Muscle of back (tissue), 11 donors: Measurements from ENCODE around the gene KIF21B. TPM values are rescaled to one million over a fixed set of nuclear protein-coding genes. Genes with fewer than 3 reads are reported as not detected.

Source experiments
- DNase-seq, 3 donors: peaks; one replicate each; pipeline versions ENCODE4 v3.0.0 to v3.0.0-alpha.2; 2013
- polyA plus RNA-seq, 10 donors: library from polyadenylated mRNA; unstranded; fragments of 120-200 nt; gene quantifications; one replicate each; pipeline ENCODE4 v1.2.1, GENCODE V29; 2013; ENCODE audit not compliant: insufficient read length in 10 of 10

KIF21B gene
- polyA plus RNA-seq, 10 donors, result 0.57 to 2.4 (median 1.0) TPM

DNA sequence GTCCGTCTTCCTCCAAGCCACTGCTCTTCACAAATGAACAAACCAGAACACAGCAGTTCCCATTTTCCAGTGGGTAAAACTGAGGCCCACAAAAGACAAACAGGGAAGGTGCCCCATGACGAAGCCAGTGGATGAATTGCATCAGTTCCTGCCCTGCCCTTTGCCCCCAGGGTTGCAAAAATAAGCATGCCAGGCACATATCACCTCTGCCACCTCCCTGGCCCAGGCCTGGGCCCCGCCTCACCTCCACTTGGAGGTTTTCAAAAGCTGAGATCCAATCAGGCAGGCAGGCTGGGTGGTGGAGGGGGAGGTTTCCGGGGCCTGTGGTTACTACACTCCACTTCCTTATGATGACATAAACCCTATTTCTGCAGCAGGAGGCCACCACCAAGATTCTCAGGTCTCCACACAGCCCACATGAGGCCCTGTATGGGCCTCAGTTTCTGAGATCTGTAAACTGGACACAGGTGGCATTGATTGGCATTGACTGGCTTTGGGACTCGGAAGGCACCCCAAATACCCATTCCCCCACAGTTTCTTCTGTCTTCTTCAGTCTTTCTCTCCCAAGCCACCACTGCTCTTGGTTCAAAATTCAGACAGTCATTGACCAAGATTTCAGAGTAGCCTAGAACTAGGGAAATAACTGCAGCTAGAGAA, 4.1 kb downstream of the KIF21B start:
- peak in 1 of 3 donors; percentile 30 for DNase-seq

DNA sequence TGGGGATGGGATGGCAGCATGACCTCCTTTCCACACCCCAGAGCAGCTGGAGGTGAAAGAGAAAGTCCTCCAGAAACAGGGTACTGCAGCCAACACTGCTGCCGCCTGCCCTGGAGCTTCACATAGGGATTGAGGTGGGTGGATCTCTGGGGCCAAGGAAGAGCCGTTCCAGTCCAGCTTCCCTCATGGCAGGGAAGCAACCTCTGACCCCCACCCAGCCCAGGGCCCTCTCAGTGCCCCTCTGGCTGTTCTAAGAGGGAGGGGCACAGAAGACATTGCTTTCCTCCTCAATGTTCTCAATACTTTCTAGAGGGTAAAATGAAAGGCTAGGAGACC, 5.7 kb downstream of the KIF21B start:
- DNase-seq, result no peak

DNA sequence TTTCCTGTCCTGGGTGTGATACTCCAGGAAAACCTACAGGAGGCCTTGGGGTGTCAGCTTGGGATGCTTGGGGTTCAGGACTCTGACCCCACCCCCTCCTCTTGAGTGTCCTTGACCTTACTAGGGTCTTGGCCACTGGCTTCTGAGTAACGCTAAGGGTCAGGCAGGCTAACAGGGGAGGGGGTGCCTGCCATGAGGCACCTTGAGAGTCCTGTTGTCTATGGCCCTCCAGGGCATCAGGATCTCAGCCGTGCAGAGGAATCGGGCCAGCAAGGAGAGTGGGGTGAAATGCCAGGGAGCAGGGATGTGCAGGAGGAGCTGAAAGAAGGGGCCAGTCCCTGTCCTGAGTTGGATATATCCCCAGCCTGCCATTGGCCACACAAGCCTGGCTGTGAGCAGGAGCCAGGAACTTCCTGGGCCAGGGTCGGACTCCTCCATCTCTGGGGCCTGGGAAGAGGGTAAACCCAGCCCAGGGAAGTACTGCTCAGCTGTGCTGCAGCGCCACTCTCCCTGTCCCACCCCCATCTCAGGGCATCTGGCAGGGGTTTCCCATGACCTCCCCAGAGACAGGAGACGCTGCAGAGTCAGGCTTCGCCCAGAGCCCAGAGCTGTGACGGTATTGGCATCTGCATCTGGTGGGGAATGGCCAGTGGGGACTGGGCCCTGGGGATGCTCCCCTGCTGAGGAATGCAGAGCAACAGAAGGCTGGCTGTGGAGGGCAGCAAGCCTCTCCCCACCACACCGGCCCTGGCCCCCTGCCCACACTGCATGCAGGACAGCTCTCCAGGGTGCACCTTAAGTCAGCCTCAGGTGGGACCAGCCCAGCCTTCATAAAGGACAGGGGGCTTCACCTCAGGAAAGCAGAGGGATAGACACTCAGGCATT, 6.3 kb downstream of the KIF21B start:
- DNase-seq, result no peak

DNA sequence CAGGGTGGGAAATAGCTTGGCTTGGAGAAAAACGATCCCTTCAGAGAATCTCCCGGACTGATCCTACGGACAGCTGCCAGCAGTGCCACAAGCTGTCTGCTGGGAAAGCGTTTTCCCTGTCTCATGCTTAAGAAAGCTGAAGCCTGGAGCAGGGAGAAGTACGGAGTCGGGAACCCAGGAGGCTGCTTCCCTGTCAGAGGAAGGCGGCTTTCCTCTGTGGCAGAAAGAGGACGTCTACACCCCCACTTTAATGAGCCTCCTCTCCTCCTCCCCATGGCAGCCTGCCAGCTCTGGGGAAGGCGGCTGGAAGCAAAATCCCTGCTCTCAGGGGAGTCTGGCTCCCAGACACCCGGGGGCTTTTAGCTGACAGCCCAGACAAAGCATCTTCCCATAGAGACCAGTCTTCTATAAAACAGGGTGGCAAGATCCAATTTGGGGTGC, 7.3 kb downstream of the KIF21B start:
- peak; percentile 35 to 58 (median 35) for DNase-seq

DNA sequence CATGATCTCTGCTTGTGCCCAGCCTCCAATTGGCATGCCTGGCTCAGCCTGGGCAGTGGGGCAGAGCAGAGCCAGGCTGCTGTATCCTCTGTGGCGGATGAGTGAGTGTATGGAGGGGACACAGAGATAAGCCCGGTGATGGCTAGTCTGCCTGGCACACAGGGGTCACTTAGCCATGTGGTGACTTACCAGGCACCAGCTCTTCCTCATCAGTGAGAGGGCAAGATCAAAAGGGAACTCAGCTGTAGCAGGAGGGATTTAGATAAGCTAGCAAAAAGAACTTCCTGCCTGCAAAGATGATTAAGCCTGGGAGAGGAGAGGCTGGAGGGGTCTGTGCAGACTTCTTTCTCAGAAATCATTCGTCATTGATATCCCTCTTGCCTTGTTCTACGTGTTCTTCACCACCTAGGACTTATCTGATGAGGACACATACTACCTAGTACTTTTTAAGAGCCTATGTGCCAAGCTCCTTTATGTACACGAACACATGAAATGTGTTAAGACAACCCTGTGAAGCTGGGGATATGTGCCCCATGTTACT, 7.9 kb downstream of the KIF21B start:
- no peak for DNase-seq

DNA sequence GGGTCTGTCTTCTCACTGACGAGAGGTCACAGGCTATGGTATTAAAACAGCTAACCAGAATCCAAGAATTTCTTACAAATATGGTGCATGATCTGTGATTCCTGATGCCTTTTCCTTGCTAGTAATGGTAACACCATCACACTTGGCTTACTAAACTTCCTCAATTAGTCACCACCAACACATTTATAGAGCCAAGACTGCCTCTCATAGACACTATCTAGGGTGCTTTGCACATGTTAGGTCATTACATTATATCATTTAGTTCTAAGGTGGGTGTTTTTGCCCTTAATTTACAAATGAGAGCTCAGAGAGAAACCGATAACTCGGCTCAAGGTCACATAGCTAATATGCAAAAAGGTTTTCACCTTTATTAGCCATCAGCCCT, 8.7 kb downstream of the KIF21B start:
- no peak for DNase-seq

DNA sequence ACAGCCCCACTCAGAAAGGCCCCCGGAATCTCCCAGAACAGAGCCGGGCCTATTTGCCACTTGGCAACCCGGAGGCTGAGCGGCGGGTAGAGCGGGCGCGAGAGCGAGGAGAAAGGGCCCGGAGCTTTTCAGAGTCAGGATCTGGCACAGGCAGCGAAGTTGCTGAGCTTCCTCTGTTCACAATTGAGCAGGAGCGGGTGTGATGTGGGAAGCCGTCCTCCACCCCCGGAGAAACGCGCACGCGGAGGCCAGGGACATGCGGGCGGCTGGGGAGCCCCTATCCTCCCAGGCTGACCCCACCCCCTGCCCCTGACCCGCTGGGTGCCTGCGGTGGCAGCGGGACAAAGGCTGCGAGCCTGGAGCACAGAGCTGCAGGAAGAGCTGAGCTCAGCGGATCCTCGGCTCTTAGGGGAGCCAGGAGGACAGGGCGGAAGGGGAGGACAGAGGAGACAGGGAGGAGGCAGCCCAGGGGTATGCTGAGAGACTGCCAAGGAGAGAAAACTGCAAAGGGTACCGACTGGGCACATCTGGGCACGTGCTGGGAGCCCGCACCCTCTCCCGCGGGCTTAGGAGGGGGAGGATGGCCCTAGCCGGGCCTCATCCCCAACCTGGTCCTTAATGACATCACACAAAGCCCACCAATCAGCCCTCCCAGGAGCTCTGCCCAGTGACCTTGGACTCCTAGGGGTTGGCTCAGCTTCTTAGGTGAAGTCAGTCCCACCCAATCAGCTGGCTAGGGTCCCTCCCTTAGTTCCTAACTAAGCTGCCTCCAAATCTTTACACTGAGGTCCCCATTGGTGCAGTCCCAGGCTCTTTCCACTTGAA, 9.3 kb downstream of the KIF21B start:
- peak in 1 of 3 donors; percentile 61 for DNase-seq

DNA sequence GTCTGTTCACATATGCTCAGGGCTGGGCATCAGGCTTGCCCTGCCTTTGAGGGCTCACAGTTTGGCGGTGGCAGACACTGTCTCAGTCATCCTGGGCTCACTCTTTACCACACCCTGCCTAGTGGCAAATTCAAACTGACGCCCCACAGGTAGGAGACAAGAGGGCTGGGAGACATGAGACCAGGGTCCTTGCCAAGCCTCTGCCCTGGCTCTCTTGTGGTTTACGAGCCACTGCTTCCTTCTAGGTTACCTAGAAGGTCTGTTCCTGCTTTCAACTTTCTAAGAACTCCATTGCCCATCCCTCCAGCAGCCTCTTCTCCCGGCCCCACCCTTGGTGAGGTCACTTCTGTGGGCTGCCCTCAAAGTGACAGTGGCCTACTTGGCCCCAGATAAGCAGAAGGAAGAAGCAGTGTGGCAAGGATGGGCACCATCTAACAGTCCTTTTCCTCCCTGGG, 10.5 kb downstream of the KIF21B start:
- no peak for DNase-seq

DNA sequence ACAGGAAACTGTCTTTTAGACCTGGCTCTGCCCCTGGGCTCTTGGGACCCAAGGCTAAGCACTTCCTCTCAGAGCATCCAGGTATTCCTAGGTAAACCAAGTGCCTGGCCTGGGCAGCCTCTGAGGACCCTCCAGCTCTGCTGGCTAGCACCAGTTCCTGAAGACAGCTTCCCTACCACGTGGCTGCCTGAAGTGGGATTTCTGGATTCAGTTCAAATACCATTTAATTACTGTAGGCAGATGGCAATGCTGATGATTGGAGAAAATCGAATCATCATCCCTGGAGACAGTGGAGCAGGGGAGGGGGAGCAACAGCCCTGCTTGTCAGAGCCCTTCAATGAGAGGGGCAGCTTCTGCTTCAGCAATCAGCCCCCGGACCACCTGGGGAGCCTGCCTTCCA, 11.9 kb downstream of the KIF21B start:
- no peak for DNase-seq

DNA sequence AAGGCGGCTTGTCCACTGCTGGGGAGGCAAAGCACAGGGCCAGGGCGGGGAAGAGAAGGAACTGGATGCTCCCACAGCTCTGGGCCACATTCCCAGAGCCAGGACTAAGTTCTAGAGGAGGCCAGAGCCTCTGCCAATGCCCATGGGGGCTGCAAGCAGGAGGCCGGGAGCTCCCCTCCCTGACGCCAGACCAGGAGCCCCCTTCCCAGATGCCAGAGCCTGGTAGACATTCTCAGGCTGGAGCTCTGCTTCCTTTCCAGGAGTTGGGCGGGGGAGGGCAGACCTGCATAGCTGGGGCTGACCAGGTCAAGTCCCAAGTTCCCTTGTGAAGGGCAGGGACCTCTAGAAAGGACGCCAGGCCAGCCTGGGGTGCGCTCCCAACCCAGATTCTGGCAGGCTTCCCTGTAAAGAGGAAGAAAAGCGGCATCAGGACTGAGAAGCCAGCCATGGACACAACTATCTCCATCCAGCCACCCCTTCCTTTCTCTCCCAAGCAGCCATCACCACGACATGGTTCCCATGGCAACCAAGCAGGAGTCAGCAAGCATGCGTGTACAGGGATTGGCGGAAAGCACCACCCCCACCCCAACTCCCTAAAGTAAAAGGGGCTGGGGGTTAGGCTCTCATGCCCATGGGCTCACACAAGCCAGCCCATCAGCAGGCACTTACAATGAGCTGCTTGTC, 13.4 kb downstream of the KIF21B start:
- no peak for DNase-seq

DNA sequence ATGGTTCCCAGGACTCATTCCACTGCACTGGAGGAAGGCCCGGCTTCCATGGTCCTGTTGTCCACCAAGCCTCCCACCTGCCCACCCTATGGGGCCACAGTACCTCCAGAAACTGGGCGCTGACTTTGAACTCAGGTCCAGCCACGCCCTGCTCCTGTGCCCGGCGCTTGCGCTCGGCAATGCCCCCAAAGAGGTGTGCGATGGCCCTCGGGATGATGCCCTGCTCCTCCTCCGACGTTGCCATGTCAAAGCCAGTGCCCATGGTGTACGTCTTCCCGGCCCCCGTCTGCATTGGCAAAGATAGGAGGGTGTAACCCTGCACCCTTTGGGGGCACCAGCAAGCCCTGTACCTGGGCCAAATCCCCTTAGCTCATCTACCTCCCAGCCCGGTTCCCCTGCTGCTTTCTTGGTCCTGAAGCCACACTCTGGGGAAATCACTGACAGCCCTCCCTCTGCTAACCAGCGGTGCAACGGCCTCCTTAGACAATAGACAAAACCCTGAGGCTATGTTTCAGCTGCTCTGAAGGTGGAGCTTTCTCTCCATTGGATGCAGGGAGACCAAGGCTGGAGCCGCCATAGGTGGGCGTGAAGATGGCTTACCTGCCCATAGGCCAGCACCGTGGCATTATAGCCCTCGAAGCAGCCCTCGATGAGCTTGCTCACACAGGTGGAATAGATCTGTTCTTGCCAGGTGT, 14.7 kb downstream of the KIF21B start:
- DNase-seq, result no peak

DNA sequence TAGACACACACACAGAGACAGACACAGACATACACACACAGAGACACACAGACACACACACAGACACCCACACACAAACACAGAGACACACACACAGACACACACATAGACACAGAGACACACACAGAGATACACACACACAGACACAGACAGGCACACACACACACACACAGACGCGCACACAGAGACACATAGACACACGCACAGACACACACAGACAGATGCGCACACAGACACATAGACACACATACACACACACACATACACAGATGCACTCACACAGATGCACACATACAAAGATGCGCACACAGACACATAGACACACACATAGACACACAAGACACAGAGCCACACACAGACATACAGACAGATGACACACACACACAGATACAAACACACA, 16.0 kb downstream of the KIF21B start:
- DNase-seq, result no peak

DNA sequence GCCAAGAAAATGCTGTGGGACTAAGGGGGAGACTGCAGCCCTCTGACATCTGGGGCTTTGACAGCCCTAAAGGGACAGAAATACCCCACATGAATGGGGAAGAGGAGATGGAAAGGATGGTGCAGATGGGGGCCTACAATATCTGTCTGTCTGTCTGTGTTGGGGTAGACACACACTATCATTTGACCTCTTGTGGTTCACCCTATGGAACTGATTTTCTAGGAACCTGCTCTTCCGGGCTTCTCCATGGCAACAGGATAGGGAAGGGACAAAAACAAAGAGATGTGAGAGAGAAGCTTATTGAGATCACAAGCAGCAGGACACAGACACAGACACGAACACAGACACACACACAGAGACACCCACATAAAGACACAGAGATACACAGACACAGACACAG, 17.1 kb downstream of the KIF21B start:
- DNase-seq, result no peak

DNA sequence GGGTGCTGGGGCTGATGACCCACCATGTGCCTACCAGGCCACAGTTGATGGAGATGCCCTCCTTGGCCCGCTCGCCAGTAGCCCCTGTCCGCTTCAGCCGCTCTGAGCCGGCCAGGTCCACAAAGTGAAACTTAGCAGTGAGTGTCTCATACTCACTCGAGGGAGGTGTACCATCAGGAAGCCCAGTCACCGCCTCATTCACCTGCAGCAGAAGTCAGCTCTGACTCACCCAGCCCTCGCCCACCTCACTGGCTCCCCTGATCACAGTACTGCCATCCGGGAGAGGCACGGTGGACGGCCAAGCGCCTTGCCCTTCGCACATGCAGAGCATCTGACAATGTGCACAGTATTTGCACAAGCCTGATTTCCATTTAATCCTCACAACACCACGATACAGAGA, 18.8 kb downstream of the KIF21B start:
- DNase-seq, result no peak

DNA sequence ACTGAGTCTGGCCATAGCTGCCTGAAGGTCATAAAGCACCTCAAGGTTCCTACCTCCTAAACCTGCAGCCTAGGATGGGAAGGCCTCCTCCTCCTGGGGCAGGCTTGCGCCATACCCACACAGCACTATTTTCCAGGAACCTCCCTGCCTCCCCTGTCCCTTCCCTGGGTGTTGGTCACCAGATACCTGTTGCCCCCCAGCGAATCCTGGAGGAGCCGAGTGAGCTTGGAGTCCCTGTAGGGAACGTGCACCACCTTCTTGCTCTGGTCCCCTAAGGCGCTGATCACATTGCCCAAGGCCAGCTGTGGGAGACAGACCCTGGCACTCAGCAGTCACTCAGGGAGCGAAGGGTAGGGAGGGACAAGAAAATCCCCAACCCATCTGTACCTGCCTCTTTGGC, 19.4 kb downstream of the KIF21B start:
- no peak for DNase-seq

DNA sequence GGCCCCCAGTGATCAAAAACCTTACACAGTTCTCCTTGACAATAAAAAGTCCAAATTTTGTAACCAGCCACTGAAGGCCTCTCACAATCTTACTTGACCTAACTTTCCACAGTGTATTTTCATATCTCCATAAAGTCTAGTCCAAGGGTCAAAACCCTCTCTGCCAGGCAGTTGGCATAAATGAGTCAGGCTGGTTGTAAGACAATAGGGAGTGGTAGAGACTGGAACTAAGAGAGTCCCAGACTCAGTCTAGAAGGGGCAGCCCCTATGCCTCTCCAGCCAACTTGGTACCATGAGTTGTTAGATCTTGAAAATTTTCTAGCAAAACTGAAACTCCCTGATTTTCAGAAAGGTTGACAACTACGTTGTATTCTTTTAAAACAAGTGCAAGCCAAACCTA, 21.0 kb downstream of the KIF21B start:
- DNase-seq, result no peak

DNA sequence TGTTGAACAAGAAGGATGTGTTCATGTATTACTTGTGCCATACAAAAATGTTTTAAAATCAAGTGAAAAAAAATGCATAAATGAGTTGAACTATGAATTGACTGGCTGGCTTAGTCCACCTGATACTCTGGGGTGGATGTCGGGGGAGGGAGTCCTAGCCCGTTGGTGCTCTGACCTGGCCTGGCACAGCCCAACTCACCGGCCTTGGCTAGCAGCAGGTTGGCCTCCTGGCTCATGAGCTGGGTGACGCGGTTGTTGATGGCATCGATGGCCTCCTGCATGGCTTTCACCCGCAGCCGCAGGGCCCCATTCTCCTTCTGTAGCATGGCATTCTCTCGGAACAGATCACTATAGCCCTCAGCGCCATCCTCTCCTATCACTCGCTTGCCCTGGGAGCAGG, 21.6 kb downstream of the KIF21B start:
- no peak for DNase-seq

DNA sequence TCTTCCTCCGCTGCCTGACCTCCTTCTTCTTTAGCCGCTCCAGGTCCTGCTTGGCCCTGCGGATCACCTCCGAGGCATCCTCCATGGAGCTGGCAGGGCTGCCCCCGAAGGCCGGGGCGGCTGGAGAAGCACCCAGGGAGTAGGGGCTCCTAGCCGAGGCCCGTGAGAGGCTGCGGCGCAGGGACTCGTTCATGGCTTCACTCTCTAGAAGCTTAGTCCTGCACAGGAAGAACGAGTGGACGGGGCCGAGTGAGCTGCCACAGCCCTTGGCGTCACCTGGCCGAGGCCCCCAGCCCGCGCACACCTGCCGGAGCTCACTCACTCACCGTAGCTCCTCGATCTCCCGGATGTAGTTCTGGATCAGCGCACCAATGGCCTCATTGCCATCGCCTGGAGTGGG, 23.1 kb downstream of the KIF21B start:
- DNase-seq, result no peak

DNA sequence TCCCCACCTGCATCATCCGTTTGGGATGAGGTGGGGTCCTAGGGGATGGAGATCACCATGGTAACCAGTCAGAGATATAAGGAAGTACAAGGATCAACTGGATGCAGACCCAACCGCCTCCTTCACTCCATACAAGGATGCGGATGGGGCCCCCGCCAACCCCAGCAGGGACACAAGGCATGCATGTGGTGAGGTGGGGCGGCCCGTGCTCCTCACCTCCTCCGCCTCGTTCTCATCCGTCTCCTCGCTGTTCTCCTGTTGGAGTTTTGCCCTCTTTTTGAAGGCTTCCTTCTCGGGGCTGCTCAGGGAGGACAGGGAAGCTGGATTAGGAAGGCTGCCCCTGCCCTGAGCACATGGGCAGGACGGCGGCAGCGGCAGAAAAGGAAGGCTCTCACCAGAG, 23.8 kb downstream of the KIF21B start:
- no peak for DNase-seq

DNA sequence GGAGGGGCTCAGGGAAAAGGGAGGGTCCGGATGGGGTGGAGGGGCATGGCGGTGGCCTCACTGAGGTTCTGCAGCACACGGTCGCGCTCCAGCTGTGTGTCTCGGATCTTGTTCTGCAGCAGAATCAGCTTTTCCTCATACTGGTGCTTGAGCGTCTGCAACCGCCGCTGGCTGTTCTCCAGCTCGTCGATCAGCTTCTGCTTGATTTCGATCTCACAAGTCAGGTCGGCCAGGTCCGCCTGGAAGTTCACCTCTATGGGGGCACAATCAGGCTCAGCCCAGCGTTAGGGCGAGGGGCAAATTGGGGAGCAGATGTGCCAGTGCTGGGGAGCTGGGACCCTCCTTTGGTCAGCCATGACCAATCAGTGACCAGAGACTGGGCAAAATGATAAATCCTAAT, 25.2 kb downstream of the KIF21B start:
- DNase-seq, result no peak
